ENCODE results near the gene TRABD2B.

- TF ChIP-seq TAF1 (IDR thresholded peaks at IDR 0.05; ENCODE audit: low read depth) (no peak), EGR1 (IDR thresholded peaks at IDR 0.05) (no peak), MAX (IDR thresholded peaks at IDR 0.05) (no peak)
Measured at GRCh38 chr1:47870946-47871676, 126.1 kb downstream of the TRABD2B start.
